IMR-90 (cell line): ENCODE measurements around the gene CRABP1. TPM values are rescaled to one million over a fixed set of nuclear protein-coding genes. Genes with fewer than 3 reads are reported as not detected.

Source experiments
- ATAC-seq: fragments of 200-7000 bp; cut with Tn5 transposase; 2 replicates; pipeline ENCODE4 v1.9.1; 2020; ENCODE audit warnings: low read depth, mild to moderate bottlenecking, moderate library complexity
- BruUV-seq: library from RNA; stranded (reverse); fragments of 400-500 nt; replicated peaks from 2 replicates; lab custom pipeline; 2021; lab: Mats Ljungman, UMichigan
- CTCF ChIA-PET: fragments of 300-600 bp; formaldehyde crosslinking; extraction: SDS; loops from one replicate; lab custom pipeline; 2021; ENCODE audit warnings: antibody characterized with exemption; lab: Yijun Ruan, JAX
- POLR2A ChIA-PET: fragments of 300-600 bp; sonication (Branson Sonifier 250); formaldehyde crosslinking; loops from one replicate; lab custom pipeline; 2022; ENCODE audit warnings: antibody characterized with exemption; ENCODE audit not compliant: unreplicated experiment; lab: Charles Lee
- DNase-seq: peaks from one replicate; pipeline ENCODE4 v3.0.0; 2013
- H2AFZ ChIP-seq: replicated peaks from 2 replicates; pipeline ENCODE3; 2013; ENCODE audit warnings: low read length, mild to moderate bottlenecking; ENCODE audit not compliant: poor library complexity
- H2AK5ac ChIP-seq: 2 replicates; pipeline ENCODE4 v1.6.1; 2013; ENCODE audit warnings: low read depth, low read length, inconsistent platforms
- H2AK9ac ChIP-seq: replicated peaks from 2 replicates; pipeline ENCODE3; 2013; ENCODE audit warnings: mild to moderate bottlenecking, low read depth, low read length, moderate library complexity; ENCODE audit not compliant: poor library complexity
- H2BK120ac ChIP-seq: 2 replicates; pipeline ENCODE4 v1.6.1; 2013; ENCODE audit warnings: low read depth, low read length, inconsistent platforms
- H2BK15ac ChIP-seq: 3 replicates; pipeline ENCODE4 v1.6.1; 2013; ENCODE audit warnings: low read depth, low read length, inconsistent platforms
- H2BK20ac ChIP-seq: 2 replicates; pipeline ENCODE4 v1.6.1; 2013; ENCODE audit warnings: low read depth, mild to moderate bottlenecking, inconsistent platforms, low read length, moderate library complexity
- H2BK5ac ChIP-seq: 2 replicates; pipeline ENCODE4 v1.6.1; 2013; ENCODE audit warnings: mild to moderate bottlenecking, low read depth, low read length, inconsistent platforms; ENCODE audit not compliant: poor library complexity, severe bottlenecking
- H3K14ac ChIP-seq: replicated peaks from 2 replicates; pipeline ENCODE4 v1.6.1; 2013; ENCODE audit warnings: low read depth, low read length, inconsistent platforms
- H3K18ac ChIP-seq: 2 replicates; pipeline ENCODE4 v1.6.1; 2013; ENCODE audit warnings: low read depth, low read length, control low read depth
- H3K23ac ChIP-seq: 2 replicates; pipeline ENCODE4 v1.6.1; 2013; ENCODE audit warnings: low read depth, low read length, inconsistent platforms
- H3K27ac ChIP-seq: 2 replicates; pipeline ENCODE4 v1.5.1; 2013; ENCODE audit warnings: mild to moderate bottlenecking, control low read depth, low read length; ENCODE audit not compliant: insufficient read depth
- H3K27me3 ChIP-seq: 2 replicates; pipeline ENCODE4 v1.6.1; 2013; ENCODE audit warnings: low read length; ENCODE audit not compliant: control insufficient read depth, insufficient read depth
- H3K36me3 ChIP-seq: 2 replicates; pipeline ENCODE4 v1.6.1; 2013; ENCODE audit warnings: low read length, mixed read lengths; ENCODE audit not compliant: control insufficient read depth, insufficient read depth
- H3K4ac ChIP-seq: 2 replicates; pipeline ENCODE4 v1.6.1; 2013; ENCODE audit warnings: low read depth, low read length, inconsistent platforms
- H3K4me1 ChIP-seq: 2 replicates; pipeline ENCODE4 v1.6.1; 2013; ENCODE audit warnings: low read length, mixed read lengths; ENCODE audit not compliant: control insufficient read depth, insufficient read depth
- H3K4me2 ChIP-seq: 2 replicates; pipeline ENCODE4 v1.6.1; 2013; ENCODE audit warnings: low read depth, mild to moderate bottlenecking, control low read depth, low read length, moderate library complexity
- H3K4me3 ChIP-seq: 2 replicates; pipeline ENCODE4 v1.5.1; 2013; ENCODE audit warnings: low read depth, mild to moderate bottlenecking, control low read depth, low read length, moderate library complexity; ENCODE audit not compliant: insufficient read depth
- H3K56ac ChIP-seq: 2 replicates; pipeline ENCODE4 v1.6.1; 2013; ENCODE audit warnings: low read length, inconsistent platforms; ENCODE audit not compliant: insufficient read depth; ENCODE audit errors: extremely low read depth
- H3K79me1 ChIP-seq, 2 experiments: 2 replicates each; pipeline ENCODE4 v1.6.1; 2013; ENCODE audit warnings: low read length in 2 of 2, inconsistent platforms in 1 of 2, low read depth in 1 of 2
- H3K9ac ChIP-seq: 2 replicates; pipeline ENCODE4 v1.6.1; 2013; ENCODE audit warnings: low read depth, low read length, control low read depth
- H3K9me1 ChIP-seq: 2 replicates; pipeline ENCODE4 v1.6.1; 2013; ENCODE audit warnings: low read length, inconsistent platforms; ENCODE audit not compliant: insufficient read depth
- H3K9me3 ChIP-seq: 2 replicates; pipeline ENCODE4 v1.6.1; 2013; ENCODE audit warnings: low read length; ENCODE audit not compliant: control insufficient read depth, insufficient read depth
- H4K20me1 ChIP-seq: 2 replicates; pipeline ENCODE4 v1.6.1; 2013; ENCODE audit warnings: low read length, inconsistent platforms; ENCODE audit not compliant: insufficient read depth
- H4K5ac ChIP-seq: 2 replicates; pipeline ENCODE4 v1.6.1; 2013; ENCODE audit warnings: mild to moderate bottlenecking, low read depth, low read length, control low read depth
- H4K8ac ChIP-seq, 2 experiments: 2 replicates each; pipeline ENCODE4 v1.6.1; 2013; ENCODE audit warnings: low read depth in 2 of 2, low read length in 2 of 2, control low read depth in 1 of 2, inconsistent platforms in 1 of 2
- H4K91ac ChIP-seq: 2 replicates; pipeline ENCODE4 v1.6.1; 2013; ENCODE audit warnings: low read depth, low read length, inconsistent platforms; ENCODE audit not compliant: insufficient read depth
- CTCF ChIP-seq: conservative IDR thresholded peaks from 2 replicates; pipeline ENCODE4 v1.5.1; 2012; ENCODE audit warnings: mild to moderate bottlenecking, low read depth, low read length, improper control_type of control experiment
- RAD21 ChIP-seq: IDR thresholded peaks from 2 replicates; pipeline ENCODE4 v1.6.1; 2012; ENCODE audit warnings: low read length, improper control_type of control experiment
- RFX5 ChIP-seq: IDR thresholded peaks from 2 replicates; pipeline ENCODE4 v1.8.0; 2012; ENCODE audit warnings: low read depth, mild to moderate bottlenecking, low read length, moderate library complexity
- SMC3 ChIP-seq: fragments of 150-350 bp; IDR thresholded peaks from 2 replicates; pipeline ENCODE4 v1.6.1; 2016; ENCODE audit warnings: low read depth, mild to moderate bottlenecking, antibody characterized with exemption, low read length, moderate library complexity
- WGBS, 2 experiments: methylation state at CpG; one replicate each; pipeline versions ENCODE4 v1.1.5 to v1.1.7; 2013; ENCODE audit warnings: missing lambda C conversion rate in 2 of 2; ENCODE audit not compliant: insufficient read length in 1 of 2; ENCODE audit errors: extremely low coverage in 2 of 2; 5-methylcytosine and 5-hydroxymethylcytosine counted together
- dilution Hi-C: fragments of 300-500 bp; cut with HindIII; formaldehyde crosslinking; loops from one replicate; pipeline ENCODE4 v1.14.3; 2018; ENCODE audit warnings: low sequenced_read_pairs; ENCODE audit not compliant: unreplicated experiment
- in situ Hi-C: fragments of 300-500 bp; cut with MboI; formaldehyde crosslinking; loops from 3 replicates; pipeline ENCODE4 v1.14.3; 2019; ENCODE audit warnings: low sequenced_read_pairs, inconsistent platforms, mixed read lengths
- intact Hi-C: fragments of 100-400 bp; cut with micrococcal nuclease; formaldehyde crosslinking; loops from 2 replicates; pipeline ENCODE4 v1.10.0; 2022
- polyA plus RNA-seq, 3 experiments: library from polyadenylated mRNA; depleted of rRNA; stranded (reverse); fragments of >200 nt; gene quantifications; 2 replicates each; pipeline ENCODE4 v1.2.3, GENCODE V29; 2012; ENCODE audit warnings: low replicate concordance in 1 of 3
- total RNA-seq: library from RNA; depleted of rRNA; stranded (reverse); fragments of >200 nt; gene quantifications from 2 replicates; pipeline ENCODE4 v1.2.3, GENCODE V29; 2012

The CRABP1 gene
- total and polyA plus RNA-seq, 2 of the 4 experiments (the other 2 are of a cell fraction) = not detected

- H3K27ac ChIP-seq = no peak overlapping the region
- no peak overlapping the region for H2BK15ac ChIP-seq
- peaks cover 3% of the 10 kb centered on the region; the same call in 1 of the 2 replicates for H3K9me1 ChIP-seq
- H3K79me1 ChIP-seq = no peaks in the 10 kb centered on the region
- 9% methylated on average over 4 of the region's 9 CpGs; no CpG with 5 or more reads in 1 of the 2 experiments for WGBS, 2 experiments
- no peak overlapping the region for H2BK120ac ChIP-seq
- H3K4me2 ChIP-seq = no peak overlapping the region
- H3K9me3 ChIP-seq = no peaks in the 10 kb centered on the region
- H2AK9ac ChIP-seq = peak overlapping the region; percentile 98
- CTCF ChIA-PET = interaction anchor here (0.6 to 1.2 kb wide), 6 partner anchors 110 to 240 kb away, joined by 3 to 4 read pairs (median 3); no protein-coding TSS in a partner anchor
- no peak overlapping the region for H4K91ac ChIP-seq
- no peaks in the 10 kb centered on the region for H4K20me1 ChIP-seq
- peaks cover 16% of the 10 kb centered on the region; the same call in 1 of the 2 replicates for H3K27me3 ChIP-seq
- H3K4ac ChIP-seq = no peak overlapping the region
- BruUV-seq = no TSS peak
- H2BK20ac ChIP-seq = no peak overlapping the region
- H3K4me1 ChIP-seq = peaks cover 6% of the 10 kb centered on the region
- no peak overlapping the region for H4K5ac ChIP-seq
- H3K56ac ChIP-seq = no peak overlapping the region
- peak; percentile 92 for ATAC-seq
- H3K4me3 ChIP-seq = no peak overlapping the region
- dilution Hi-C loops (no loop called here), in situ Hi-C loops (no loop called here), intact Hi-C loops (loop anchor here (1.0 to 2.0 kb wide), 4 partner anchors 107 to 400 kb away; no protein-coding TSS in a partner anchor)
- no peaks in the 10 kb centered on the region for H3K36me3 ChIP-seq
- POLR2A ChIA-PET = no interaction called here
- H3K14ac ChIP-seq = no peak overlapping the region
- TF ChIP-seq RFX5 (no peak), RAD21 (peak; percentile 95), SMC3 (peak; percentile 70), CTCF (peak; percentile 91)
- H3K9ac ChIP-seq = no peak overlapping the region
- peak; percentile 58 for DNase-seq
- peak overlapping the region; percentile 83 for H2AFZ ChIP-seq
- H4K8ac ChIP-seq = peak overlapping the region in 1 of 2 experiments; percentile 8; a peak in 1 of 4 replicates
- H3K18ac ChIP-seq = no peak overlapping the region
- H2BK5ac ChIP-seq = no peak overlapping the region
- H3K23ac ChIP-seq = 0 out of 2 replicates have a peak overlapping the region, but pooled peaks have one; percentile 6
- no peak overlapping the region for H2AK5ac ChIP-seq
These were observed 31.6 kb upstream of the CRABP1 start for GRCh38 chr15:78308422-78309032.
